ENCODE data around the gene CYFIP2.

DNA sequence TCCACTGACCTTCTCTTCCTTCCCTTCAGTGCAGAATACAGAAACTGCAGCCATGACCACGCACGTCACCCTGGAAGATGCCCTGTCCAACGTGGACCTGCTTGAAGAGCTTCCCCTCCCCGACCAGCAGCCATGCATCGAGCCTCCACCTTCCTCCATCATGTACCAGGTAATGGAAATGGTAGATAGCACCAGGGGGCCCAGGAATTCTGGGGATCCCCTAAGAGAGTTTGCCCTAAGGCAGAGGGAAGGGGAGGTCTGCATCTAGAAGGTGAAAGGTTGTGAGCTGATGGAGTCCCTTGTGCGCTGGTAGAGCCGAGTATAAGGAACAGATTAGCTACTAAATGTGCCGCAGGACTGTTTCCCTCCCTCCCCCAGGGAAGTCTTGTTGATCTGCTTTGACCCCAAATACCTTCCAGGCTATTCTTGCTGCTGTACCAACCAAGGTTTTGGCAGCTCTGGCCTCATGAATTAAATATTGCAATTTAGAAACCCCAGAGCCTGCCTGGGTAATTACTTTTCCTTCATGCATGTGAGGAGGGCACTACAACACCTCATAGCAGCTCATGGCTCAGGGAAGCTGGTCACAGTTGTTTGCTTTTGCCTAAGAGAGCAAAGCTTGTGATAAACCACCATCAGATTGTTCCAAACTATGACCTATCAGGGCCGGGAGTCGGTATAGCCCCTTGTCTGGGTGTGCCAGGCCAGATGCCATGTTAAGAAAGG lies 19.6 kb downstream of the CYFIP2 start:
- TF ChIP-seq, protein P1, sequence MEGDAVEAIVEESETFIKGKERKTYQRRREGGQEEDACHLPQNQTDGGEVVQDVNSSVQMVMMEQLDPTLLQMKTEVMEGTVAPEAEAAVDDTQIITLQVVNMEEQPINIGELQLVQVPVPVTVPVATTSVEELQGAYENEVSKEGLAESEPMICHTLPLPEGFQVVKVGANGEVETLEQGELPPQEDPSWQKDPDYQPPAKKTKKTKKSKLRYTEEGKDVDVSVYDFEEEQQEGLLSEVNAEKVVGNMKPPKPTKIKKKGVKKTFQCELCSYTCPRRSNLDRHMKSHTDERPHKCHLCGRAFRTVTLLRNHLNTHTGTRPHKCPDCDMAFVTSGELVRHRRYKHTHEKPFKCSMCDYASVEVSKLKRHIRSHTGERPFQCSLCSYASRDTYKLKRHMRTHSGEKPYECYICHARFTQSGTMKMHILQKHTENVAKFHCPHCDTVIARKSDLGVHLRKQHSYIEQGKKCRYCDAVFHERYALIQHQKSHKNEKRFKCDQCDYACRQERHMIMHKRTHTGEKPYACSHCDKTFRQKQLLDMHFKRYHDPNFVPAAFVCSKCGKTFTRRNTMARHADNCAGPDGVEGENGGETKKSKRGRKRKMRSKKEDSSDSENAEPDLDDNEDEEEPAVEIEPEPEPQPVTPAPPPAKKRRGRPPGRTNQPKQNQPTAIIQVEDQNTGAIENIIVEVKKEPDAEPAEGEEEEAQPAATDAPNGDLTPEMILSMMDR (IDR thresholded peaks at IDR 0.05; ENCODE audit: low read length): no peak
- no peak for TF ChIP-seq EZH2 (IDR thresholded peaks at IDR 0.05; ENCODE audit: borderline replicate concordance, low read length)
